ENCODE measurements around the gene CDHR2. TPM values are rescaled to one million over a fixed set of nuclear protein-coding genes. Genes with fewer than 3 reads are reported as not detected.

Gene CDHR2
- total RNA-seq, 2 donors from 2014 or later: 0.37 to 0.89 TPM

- Mint-ChIP-seq H3K4me1 (peaks cover 5% of the 10 kb centered on the region), H3K9me3 (no peaks in the 10 kb centered on the region), H3K27me3 (ENCODE audit: insufficient read depth) (peaks cover 68% of the 10 kb centered on the region), H3K4me3 (no peak overlapping the region), H3K36me3 (ENCODE audit: low read depth) (no peaks in the 10 kb centered on the region), H3K27ac (no peak overlapping the region)
- no peak for DNase-seq
- Histone ChIP-seq H3K9me3 (ENCODE audit: control insufficient read depth, low read length) (no peaks in the 10 kb centered on the region), H3K36me3 (ENCODE audit: control insufficient read depth, insufficient read depth, low read length) (no peaks in the 10 kb centered on the region), H3K9ac (ENCODE audit: extremely low read depth, low read length, poor library complexity, severe bottlenecking) (no peak overlapping the region), H3K27me3 (ENCODE audit: control insufficient read depth, insufficient read depth, low read length, poor library complexity, severe bottlenecking) (peaks cover 42% of the 10 kb centered on the region), H3K4me1 (ENCODE audit: control insufficient read depth, insufficient read depth, low read length) (no peaks in the 10 kb centered on the region), H3K4me3 (ENCODE audit: low read length) (no peak overlapping the region), H3K27ac (ENCODE audit: low read depth, low read length) (no peak overlapping the region)
- TF ChIP-seq CTCF (conservative IDR thresholded peaks at IDR 0.05): no peak
- WGBS, 2 experiments (ENCODE audit: insufficient coverage in 1 of 2, insufficient read length in 1 of 2): 79 to 82% methylated on average over 2 of the region's 2 CpGs
Observed at GRCh38 chr5:176612855-176613254, 63.7 kb downstream of the CDHR2 start.

DNA sequence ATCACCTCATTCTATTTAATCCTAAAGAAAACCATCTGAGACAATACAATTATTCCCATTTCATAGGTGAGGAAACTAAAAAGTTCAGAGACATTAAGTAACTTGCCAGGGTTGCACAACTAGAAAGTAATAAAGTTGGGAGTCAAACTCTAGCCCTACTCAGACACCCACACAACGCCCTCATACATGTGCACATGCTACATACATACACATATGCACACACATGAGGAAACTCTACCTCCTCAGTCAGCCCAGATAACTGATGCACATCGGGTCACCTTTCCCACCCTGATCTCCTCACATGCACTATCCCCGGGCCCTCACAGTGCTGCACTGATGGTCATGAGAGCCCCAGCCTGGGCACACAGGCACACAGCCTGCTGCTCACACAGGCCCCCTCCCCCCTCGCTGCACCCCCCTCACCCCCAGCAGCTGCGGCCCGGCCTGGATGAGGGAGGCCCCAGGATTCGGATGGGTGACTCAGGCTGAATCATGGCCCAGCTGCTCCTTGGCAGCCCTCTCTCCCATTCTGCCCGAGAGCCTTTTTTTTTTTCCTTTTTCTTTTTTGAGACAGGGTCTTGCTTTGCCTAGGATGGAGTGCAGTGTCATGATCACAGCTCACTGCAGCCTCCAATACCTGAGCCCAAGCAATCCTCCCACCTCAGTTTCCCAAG, 65.8 kb downstream of the CDHR2 start:
- Histone ChIP-seq H3K27me3 (ENCODE audit: control insufficient read depth, insufficient read depth, low read length, poor library complexity, severe bottlenecking) (peaks cover 52% of the 10 kb centered on the region), H3K9ac (ENCODE audit: extremely low read depth, low read length, poor library complexity, severe bottlenecking) (no peak overlapping the region), H3K4me3 (ENCODE audit: low read length) (no peak overlapping the region), H3K36me3 (ENCODE audit: control insufficient read depth, insufficient read depth, low read length) (no peaks in the 10 kb centered on the region), H3K27ac (ENCODE audit: low read depth, low read length) (no peak overlapping the region), H3K9me3 (ENCODE audit: control insufficient read depth, low read length) (no peaks in the 10 kb centered on the region), H3K4me1 (ENCODE audit: control insufficient read depth, insufficient read depth, low read length) (no peaks in the 10 kb centered on the region)
- Mint-ChIP-seq H3K4me1 (no peaks in the 10 kb centered on the region), H3K27ac (no peak overlapping the region), H3K4me3 (no peak overlapping the region), H3K9me3 (no peaks in the 10 kb centered on the region), H3K27me3 (ENCODE audit: insufficient read depth) (peaks cover 75% of the 10 kb centered on the region), H3K36me3 (ENCODE audit: low read depth) (no peaks in the 10 kb centered on the region)
- DNase-seq: no peak
- WGBS, 2 experiments (ENCODE audit: insufficient coverage in 1 of 2, insufficient read length in 1 of 2): 71 to 77% methylated on average over 3 to 8 of the region's 8 CpGs
- no peak for TF ChIP-seq CTCF (conservative IDR thresholded peaks at IDR 0.05)

DNA sequence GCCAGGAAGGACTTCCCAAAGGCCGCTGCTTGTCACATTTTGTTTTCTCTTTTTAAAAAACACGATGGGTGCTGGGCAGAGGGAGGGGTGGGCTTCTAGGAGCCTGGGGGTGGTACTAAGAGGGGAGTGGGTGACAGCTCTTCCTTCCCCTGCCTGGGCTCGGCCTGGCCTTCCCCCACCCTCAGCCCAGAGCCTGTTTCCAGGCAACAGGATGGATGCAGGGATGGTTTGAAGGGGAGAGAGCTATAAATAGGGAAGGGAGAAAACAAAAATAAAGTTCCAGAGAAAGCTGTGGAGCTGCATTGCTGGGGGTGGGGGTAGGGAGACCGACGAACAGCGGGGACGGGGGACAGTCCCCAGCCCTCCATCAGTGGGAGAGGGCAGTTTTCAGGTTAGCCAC, 67.4 kb downstream of the CDHR2 start:
- 79 to 82% methylated on average over 6 of the region's 7 CpGs for WGBS, 2 experiments (ENCODE audit: insufficient coverage in 1 of 2, insufficient read length in 1 of 2)
- H3K36me3 Mint-ChIP-seq (ENCODE audit: low read depth): no peaks in the 10 kb centered on the region
- no peaks in the 10 kb centered on the region for H3K9me3 Mint-ChIP-seq
- Histone ChIP-seq H3K4me3 (ENCODE audit: low read length) (no peak overlapping the region), H3K4me1 (ENCODE audit: control insufficient read depth, insufficient read depth, low read length) (no peaks in the 10 kb centered on the region), H3K9me3 (ENCODE audit: control insufficient read depth, low read length) (no peaks in the 10 kb centered on the region), H3K36me3 (ENCODE audit: control insufficient read depth, insufficient read depth, low read length) (no peaks in the 10 kb centered on the region), H3K27me3 (ENCODE audit: control insufficient read depth, insufficient read depth, low read length, poor library complexity, severe bottlenecking) (peaks cover 62% of the 10 kb centered on the region), H3K9ac (ENCODE audit: extremely low read depth, low read length, poor library complexity, severe bottlenecking) (no peak overlapping the region), H3K27ac (ENCODE audit: low read depth, low read length) (no peak overlapping the region)
- no peak overlapping the region for H3K4me3 Mint-ChIP-seq
- TF ChIP-seq CTCF (conservative IDR thresholded peaks at IDR 0.05): no peak
- H3K27ac Mint-ChIP-seq: no peak overlapping the region
- peaks cover 4% of the 10 kb centered on the region for H3K4me1 Mint-ChIP-seq
- H3K27me3 Mint-ChIP-seq (ENCODE audit: insufficient read depth): peaks cover 84% of the 10 kb centered on the region
- no peak for DNase-seq

Data from endodermal cell (in vitro differentiated cells).